AG09309 (cell line): ENCODE measurements around the gene EPHA4.
A peak's percentile ranks its signal among the peaks of the same experiment; 100 is the strongest.

ENCODE experiments used
- DNase-seq: peaks from one replicate; pipeline ENCODE4 v3.0.0-alpha.2; 2010; ENCODE audit warnings: low read depth
- H3K4me3 ChIP-seq: 2 replicates; pipeline ENCODE4 v1.5.1; 2011; ENCODE audit warnings: mild to moderate bottlenecking, low read depth, low read length, moderate library complexity; ENCODE audit not compliant: control insufficient read depth
- CTCF ChIP-seq: IDR thresholded peaks from 2 replicates; pipeline ENCODE4 v1.5.1; 2011; ENCODE audit warnings: mild to moderate bottlenecking, low read depth, low read length, inconsistent platforms; ENCODE audit not compliant: insufficient read depth, control insufficient read depth; ENCODE audit errors: missing control alignments

EPHA4 gene

GRCh38 chr2:221524158-221524557 is 47.9 kb downstream of the EPHA4 start:
- DNase-seq = no peak
- no peak for TF ChIP-seq CTCF

DNA sequence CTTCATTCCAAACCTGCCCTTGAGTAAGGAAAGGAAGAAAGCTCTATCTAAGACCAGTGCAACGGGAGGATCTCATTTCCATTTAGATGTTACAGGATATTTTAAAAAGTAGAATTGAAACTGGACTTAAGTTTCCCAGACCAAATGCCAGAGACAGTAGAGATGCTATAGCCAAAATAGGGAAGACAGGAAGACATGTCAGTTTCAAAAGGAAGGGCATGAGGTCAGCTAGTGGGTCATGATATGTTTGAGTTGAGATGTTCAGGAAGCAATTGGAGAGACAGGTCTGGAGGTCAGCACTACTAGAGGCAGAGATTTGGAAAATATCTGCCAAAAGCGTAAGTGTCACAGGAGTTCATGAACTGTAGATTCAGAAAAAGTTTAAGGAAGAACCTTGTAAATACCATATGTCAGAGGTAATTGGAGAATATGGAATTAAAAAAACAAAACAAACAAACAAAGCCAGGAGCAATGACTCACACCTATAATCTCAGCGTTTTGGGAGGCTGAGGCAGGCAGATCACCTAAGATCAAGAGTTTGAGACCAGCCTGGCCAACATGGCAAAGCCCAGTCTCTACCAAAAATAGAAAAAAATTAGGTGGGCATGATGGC is 50.8 kb downstream of the EPHA4 start:
- no peak for TF ChIP-seq CTCF
- no peak overlapping the region for H3K4me3 ChIP-seq
- no peak for DNase-seq

More at GRCh38 chr2:221524158-221524557, 47.9 kb downstream of the EPHA4 start:
- H3K4me3 ChIP-seq = no peak overlapping the region

DNA sequence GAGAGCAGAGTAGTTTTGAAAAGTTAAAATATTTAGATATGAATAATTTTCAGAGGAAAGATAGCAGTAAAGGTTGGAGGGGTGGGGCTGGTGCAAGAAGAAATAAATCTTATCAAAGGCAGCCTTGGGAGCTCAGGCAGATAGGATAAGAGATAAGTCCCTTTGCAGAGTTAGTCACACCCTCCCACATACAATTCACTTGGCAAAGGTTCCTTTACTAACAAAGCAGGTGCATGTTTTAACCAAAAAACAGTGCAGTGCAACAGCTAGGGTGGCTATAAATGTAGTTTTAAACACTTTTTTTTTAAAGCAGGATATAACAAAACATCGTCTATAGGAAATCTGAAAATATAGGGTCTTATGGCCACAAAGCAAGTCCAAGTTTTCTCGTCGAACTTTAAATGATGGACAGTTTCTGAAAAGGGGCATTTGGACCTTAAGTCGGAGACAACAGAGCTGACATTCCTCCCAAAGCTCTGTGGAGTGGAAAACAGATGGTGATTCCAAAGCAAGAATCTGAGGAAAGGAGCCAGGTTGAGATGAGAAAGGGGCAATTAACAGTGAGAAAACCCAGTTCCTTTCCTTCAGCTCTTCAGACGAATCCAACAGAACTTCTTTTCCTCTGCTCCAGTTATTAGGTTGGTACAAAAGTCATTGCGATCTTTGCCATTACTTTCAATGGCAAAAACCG is 53.0 kb downstream of the EPHA4 start:
- H3K4me3 ChIP-seq = no peak overlapping the region
- TF ChIP-seq CTCF = no peak
- DNase-seq = no peak

- TF ChIP-seq CTCF = no peak
- H3K4me3 ChIP-seq = no peak overlapping the region
- DNase-seq = no peak
Observed at GRCh38 chr2:221518201-221518934, 53.7 kb downstream of the EPHA4 start.

DNA sequence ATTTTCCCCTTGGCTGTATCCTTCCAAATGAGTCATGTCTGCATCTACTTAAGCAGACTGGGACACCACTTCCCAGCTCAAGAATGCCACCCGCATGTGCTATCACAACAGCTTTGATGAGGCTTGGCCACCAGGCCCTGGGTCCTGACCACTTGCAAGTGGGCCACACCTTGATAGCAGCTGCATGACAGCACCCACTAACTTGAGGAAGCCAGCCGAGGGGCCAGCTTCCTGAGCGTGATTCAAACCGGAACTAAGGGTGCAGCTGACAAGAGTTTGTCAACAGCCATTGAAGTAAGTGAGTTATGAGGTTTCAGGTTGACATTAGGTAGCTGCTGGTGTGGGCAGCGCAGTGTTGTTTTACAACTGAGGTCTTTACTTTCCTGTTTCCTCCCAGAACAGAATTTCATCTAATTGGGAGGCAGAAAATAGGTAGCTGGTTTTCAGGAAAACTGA is 54.4 kb downstream of the EPHA4 start:
- no peak for TF ChIP-seq CTCF
- no peak overlapping the region for H3K4me3 ChIP-seq
- DNase-seq = peak; percentile 37

DNA sequence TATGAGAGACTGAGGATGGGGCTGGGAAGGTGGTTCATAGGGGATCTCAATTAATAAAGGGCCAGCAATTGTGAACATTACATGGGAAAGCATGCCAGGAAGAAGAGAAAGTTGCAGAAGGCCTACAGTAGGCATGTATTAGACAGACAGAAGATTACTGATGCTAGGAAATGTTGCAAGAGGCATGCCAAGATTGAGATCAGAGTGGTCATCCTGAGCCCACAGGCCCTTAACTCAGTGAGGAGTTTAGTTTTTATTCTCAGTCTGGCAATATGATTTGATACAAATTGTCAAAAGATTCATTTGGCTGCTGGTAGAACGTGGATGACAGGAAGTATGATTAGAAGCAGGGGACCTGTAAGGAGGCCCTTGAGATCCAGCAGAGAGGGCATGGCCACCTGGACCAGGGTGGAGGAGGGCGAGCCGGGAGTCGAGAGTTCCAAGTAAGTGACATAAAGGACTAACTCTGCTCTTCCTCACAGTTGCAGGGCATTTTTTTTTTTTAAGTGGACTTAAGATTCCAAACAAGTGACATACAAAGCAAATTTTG is 54.9 kb downstream of the EPHA4 start:
- no peak for DNase-seq
- H3K4me3 ChIP-seq = no peak overlapping the region
- no peak for TF ChIP-seq CTCF
